HL-60 (cell line): Measurements from ENCODE around the gene GLRA1.

Experiments used
- CTCF ChIP-seq: IDR thresholded peaks from one replicate; pipeline ENCODE4 v1.5.1; 2011; ENCODE audit warnings: low read length, control low read depth, inconsistent platforms; ENCODE audit not compliant: insufficient read depth
- GABPA ChIP-seq: IDR thresholded peaks from 2 replicates; pipeline ENCODE4 v1.6.1; 2012; ENCODE audit warnings: low read depth
- POLR2AphosphoS5 ChIP-seq: IDR thresholded peaks from 2 replicates; pipeline ENCODE4 v1.6.1; 2012; ENCODE audit warnings: low read depth
- REST ChIP-seq: IDR thresholded peaks from 2 replicates; pipeline ENCODE4 v1.6.1; 2012; ENCODE audit warnings: low read depth; ENCODE audit not compliant: insufficient replicate concordance
- SPI1 ChIP-seq: IDR thresholded peaks from 2 replicates; pipeline ENCODE4 v1.6.1; 2012; ENCODE audit warnings: low read depth, mild to moderate bottlenecking, borderline replicate concordance

- TF ChIP-seq POLR2AphosphoS5 (no peak), REST (no peak), CTCF (no peak), GABPA (no peak), SPI1 (no peak)
These were observed 28.5 kb downstream of the GLRA1 start for GRCh38 chr5:151896031-151896691.
